Fibroblast of lung (primary cell): Measurements from ENCODE around the gene TMEM135. TPM values are rescaled to one million over a fixed set of nuclear protein-coding genes. Genes with fewer than 3 reads are reported as not detected.

Experiments
- DNase-seq, 2 donors: peaks; one replicate each; pipeline versions ENCODE4 v3.0.0 to v3.0.0-alpha.2; 2010; ENCODE audit warnings: low read depth in 2 of 2
- H2AFZ ChIP-seq: 2 replicates; pipeline ENCODE4 v1.5.1; 2012; ENCODE audit warnings: low read length, control low read depth, inconsistent platforms
- H3K27ac ChIP-seq: 2 replicates; pipeline ENCODE4 v1.5.1; 2011; ENCODE audit warnings: low read length, control low read depth; ENCODE audit not compliant: insufficient read depth
- H3K27me3 ChIP-seq: 2 replicates; pipeline ENCODE4 v1.5.1; 2011; ENCODE audit warnings: mild to moderate bottlenecking, low read length; ENCODE audit not compliant: control insufficient read depth, insufficient read depth
- H3K36me3 ChIP-seq: 2 replicates; pipeline ENCODE4 v1.5.1; 2011; ENCODE audit warnings: low read length; ENCODE audit not compliant: control insufficient read depth, insufficient read depth
- H3K4me1 ChIP-seq: 2 replicates; pipeline ENCODE4 v1.5.1; 2011; ENCODE audit warnings: low read length; ENCODE audit not compliant: control insufficient read depth, insufficient read depth; ENCODE audit errors: extremely low read depth
- H3K4me2 ChIP-seq: 2 replicates; pipeline ENCODE4 v1.5.1; 2011; ENCODE audit warnings: low read length, control low read depth; ENCODE audit not compliant: insufficient read depth; ENCODE audit errors: extremely low read depth
- H3K4me3 ChIP-seq, 4 experiments: fragments of 200-600 bp in 1 of 4; sonication (generic) in 1 of 4; replicated peaks in 1 of 4; 2 replicates each; pipeline ENCODE4 v1.5.1; 2011 to 2016; ENCODE audit warnings: low read length in 4 of 4, low read depth in 3 of 4, mild to moderate bottlenecking in 3 of 4, control low read depth in 2 of 4, inconsistent platforms in 1 of 4, mixed read lengths in 1 of 4; ENCODE audit not compliant: insufficient read depth in 1 of 4; ENCODE audit errors: control extremely low read depth in 1 of 4
- H3K79me2 ChIP-seq: 2 replicates; pipeline ENCODE4 v1.5.1; 2012; ENCODE audit warnings: mild to moderate bottlenecking, low read length, inconsistent platforms; ENCODE audit not compliant: control insufficient read depth, insufficient read depth
- H3K9ac ChIP-seq: 2 replicates; pipeline ENCODE4 v1.5.1; 2011; ENCODE audit warnings: mild to moderate bottlenecking, low read length, control low read depth; ENCODE audit not compliant: insufficient read depth
- H3K9me3 ChIP-seq: 2 replicates; pipeline ENCODE4 v1.5.1; 2012; ENCODE audit warnings: low read depth, low read length; ENCODE audit not compliant: control insufficient read depth, insufficient read depth
- H4K20me1 ChIP-seq: 2 replicates; pipeline ENCODE4 v1.5.1; 2011; ENCODE audit warnings: low read length; ENCODE audit not compliant: control insufficient read depth, insufficient read depth; ENCODE audit errors: extremely low read depth
- EZH2 ChIP-seq: IDR thresholded peaks from 2 replicates; pipeline ENCODE4 v1.5.1; 2012; ENCODE audit warnings: low read length, control low read depth, mild to moderate bottlenecking; ENCODE audit errors: missing control alignments
- polyA plus RNA-seq, 2 donors: library from polyadenylated mRNA; depleted of rRNA in 1 of 2; stranded (reverse) in 1 of 2; unstranded in 1 of 2; fragments of >200 nt; gene quantifications; 2 replicates each; pipeline ENCODE4 v1.2.1, GENCODE V29; 2011 to 2012; ENCODE audit warnings: missing spikeins in 1 of 2
- total RNA-seq: library from RNA; depleted of rRNA; stranded (reverse); fragments of >200 nt; gene quantifications from 2 replicates; pipeline ENCODE4 v1.2.1, GENCODE V29; 2014
- TF ChIP-seq, protein P1 (sequence below), 2 donors: IDR thresholded peaks in 1 of 2; conservative IDR thresholded peaks in 1 of 2; 1 replicate in 1 of 2; 2 replicates in 1 of 2; pipeline ENCODE4 v1.5.1; 2011 to 2012; ENCODE audit warnings: low read length in 2 of 2, control low read depth in 1 of 2, inconsistent platforms in 1 of 2, low read depth in 1 of 2, mild to moderate bottlenecking in 1 of 2

TMEM135 gene
- total and polyA plus RNA-seq, 2 donors (not counting 1 experiment from before 2014, with no cell fraction given): 17.3 to 20.6 TPM

DNA sequence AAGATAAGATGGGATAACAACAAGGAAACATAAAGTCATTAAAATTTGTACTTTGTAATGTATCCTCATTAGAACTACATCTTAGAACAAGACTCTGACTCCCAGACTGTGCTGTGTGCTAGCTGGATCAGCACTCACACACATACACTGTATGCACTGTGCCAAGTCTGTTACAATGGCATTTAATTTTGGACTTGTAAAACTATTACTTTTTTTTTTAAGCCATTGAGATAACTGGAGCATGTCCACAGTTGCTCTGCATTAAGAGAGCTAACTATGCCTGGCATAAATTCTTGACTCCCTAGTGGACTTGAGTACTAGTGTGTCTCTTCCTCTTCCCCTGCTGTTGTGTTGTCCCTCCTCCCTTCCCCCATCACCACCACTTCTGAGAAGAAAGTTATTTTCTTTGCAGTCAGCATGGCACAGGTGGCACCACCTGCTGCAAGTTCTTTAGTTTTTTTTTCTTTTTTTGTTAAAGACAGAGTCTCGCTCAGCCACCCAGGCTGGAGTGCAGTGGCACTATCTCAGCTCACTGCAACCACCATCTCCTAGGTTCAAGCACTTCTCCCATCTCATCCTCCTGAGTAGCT, 268.6 kb downstream of the TMEM135 start:
- TF ChIP-seq EZH2: no peak
- TF ChIP-seq, protein P1, sequence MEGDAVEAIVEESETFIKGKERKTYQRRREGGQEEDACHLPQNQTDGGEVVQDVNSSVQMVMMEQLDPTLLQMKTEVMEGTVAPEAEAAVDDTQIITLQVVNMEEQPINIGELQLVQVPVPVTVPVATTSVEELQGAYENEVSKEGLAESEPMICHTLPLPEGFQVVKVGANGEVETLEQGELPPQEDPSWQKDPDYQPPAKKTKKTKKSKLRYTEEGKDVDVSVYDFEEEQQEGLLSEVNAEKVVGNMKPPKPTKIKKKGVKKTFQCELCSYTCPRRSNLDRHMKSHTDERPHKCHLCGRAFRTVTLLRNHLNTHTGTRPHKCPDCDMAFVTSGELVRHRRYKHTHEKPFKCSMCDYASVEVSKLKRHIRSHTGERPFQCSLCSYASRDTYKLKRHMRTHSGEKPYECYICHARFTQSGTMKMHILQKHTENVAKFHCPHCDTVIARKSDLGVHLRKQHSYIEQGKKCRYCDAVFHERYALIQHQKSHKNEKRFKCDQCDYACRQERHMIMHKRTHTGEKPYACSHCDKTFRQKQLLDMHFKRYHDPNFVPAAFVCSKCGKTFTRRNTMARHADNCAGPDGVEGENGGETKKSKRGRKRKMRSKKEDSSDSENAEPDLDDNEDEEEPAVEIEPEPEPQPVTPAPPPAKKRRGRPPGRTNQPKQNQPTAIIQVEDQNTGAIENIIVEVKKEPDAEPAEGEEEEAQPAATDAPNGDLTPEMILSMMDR (conservative IDR thresholded peaks at IDR 0.05 in 1 of 2, IDR thresholded peaks at IDR 0.05 in 1 of 2; ENCODE audit: low read depth in 1 of 2, low read length in 2 of 2): no peak
- Histone ChIP-seq H3K4me1 (no peaks in the 10 kb centered on the region), H3K27me3 (no peaks in the 10 kb centered on the region), H3K4me3 (no peak overlapping the region), H3K9ac (no peak overlapping the region), H3K27ac (no peak overlapping the region), H4K20me1 (no peaks in the 10 kb centered on the region), H3K79me2 (no peaks in the 10 kb centered on the region), H2AFZ (no peak overlapping the region), H3K4me2 (no peak overlapping the region), H3K9me3 (no peaks in the 10 kb centered on the region), H3K36me3 (no peaks in the 10 kb centered on the region)
- DNase-seq: no peak

DNA sequence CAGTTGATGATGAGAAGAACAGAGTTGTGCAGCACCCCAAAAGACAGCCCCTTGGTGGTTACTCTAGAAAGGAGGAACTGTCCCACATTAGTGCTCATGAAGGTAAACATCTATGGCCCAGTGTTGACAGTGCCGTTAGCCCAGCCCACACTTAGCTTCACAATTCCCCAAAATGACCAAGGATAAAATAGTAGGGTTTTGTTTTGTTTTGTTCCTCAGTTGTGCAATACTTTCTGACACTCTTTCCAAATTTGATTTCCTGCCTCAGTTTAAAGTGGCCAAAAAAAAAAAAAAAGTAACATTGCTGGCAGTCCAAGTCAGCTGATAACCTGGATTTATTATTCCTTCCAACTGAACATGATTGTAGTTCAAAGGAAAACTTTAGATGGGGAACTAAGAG, 269.4 kb downstream of the TMEM135 start:
- DNase-seq: no peak

DNA sequence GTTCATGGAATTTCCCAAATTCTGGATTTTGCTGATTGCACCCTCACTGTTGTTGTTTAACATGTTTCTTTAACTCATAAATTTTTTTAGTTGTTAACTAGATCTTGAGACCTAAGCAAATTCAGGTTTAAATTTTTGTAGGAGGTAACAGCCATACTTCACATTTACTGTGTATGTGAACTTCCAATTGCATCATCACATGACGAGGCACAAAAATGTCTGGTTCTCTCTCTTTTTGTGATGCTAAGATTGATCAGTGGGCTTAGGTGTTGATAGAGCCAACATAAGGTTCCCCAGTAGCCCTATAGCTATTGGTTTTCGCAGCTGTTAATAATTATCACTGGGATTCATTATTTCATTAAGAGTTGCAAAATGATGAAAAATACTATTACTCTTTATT, 277.5 kb downstream of the TMEM135 start:
- no peak overlapping the region for H3K9ac ChIP-seq
- no peaks in the 10 kb centered on the region for H4K20me1 ChIP-seq
- H3K36me3 ChIP-seq: no peaks in the 10 kb centered on the region
- H2AFZ ChIP-seq: no peak overlapping the region
- no peaks in the 10 kb centered on the region for H3K9me3 ChIP-seq
- no peaks in the 10 kb centered on the region for H3K79me2 ChIP-seq
- no peaks in the 10 kb centered on the region for H3K27me3 ChIP-seq
- DNase-seq: no peak
- no peaks in the 10 kb centered on the region for H3K4me1 ChIP-seq
- TF ChIP-seq EZH2: no peak
- TF ChIP-seq, protein P1 (conservative IDR thresholded peaks at IDR 0.05 in 1 of 2, IDR thresholded peaks at IDR 0.05 in 1 of 2; ENCODE audit: low read depth in 1 of 2, low read length in 2 of 2): no peak
- H3K4me2 ChIP-seq: no peak overlapping the region
- no peak overlapping the region for H3K4me3 ChIP-seq
- no peak overlapping the region for H3K27ac ChIP-seq

More for the DNA sequence above, 269.4 kb downstream of the TMEM135 start:
- Histone ChIP-seq H3K79me2 (no peaks in the 10 kb centered on the region), H3K36me3 (no peaks in the 10 kb centered on the region), H3K4me1 (no peaks in the 10 kb centered on the region), H3K27ac (no peak overlapping the region), H3K9ac (no peak overlapping the region), H3K4me2 (no peak overlapping the region), H4K20me1 (no peaks in the 10 kb centered on the region), H2AFZ (no peak overlapping the region), H3K9me3 (no peaks in the 10 kb centered on the region), H3K27me3 (no peaks in the 10 kb centered on the region), H3K4me3 (no peak overlapping the region)
- TF ChIP-seq EZH2: no peak
- TF ChIP-seq, protein P1 (conservative IDR thresholded peaks at IDR 0.05 in 1 of 2, IDR thresholded peaks at IDR 0.05 in 1 of 2; ENCODE audit: low read depth in 1 of 2, low read length in 2 of 2): no peak
